Vagina (tissue), 2 donors: ENCODE data around the gene COPS4. TPM values are rescaled to one million over a fixed set of nuclear protein-coding genes. Genes with fewer than 3 reads are reported as not detected.

Source experiments
- DNase-seq, 2 donors: peaks; one replicate each; pipeline ENCODE4 v3.0.0-alpha.2; 2017; ENCODE audit errors: extremely low spot score in 2 of 2
- H3K27ac ChIP-seq: fragments of 200-600 bp; sonication (generic); one replicate; pipeline ENCODE4 v1.5.1; 2019
- H3K27me3 ChIP-seq: fragments of 200-600 bp; sonication (generic); one replicate; pipeline ENCODE4 v1.5.1; 2019
- H3K36me3 ChIP-seq, 2 donors: fragments of 200-600 bp; sonication (generic); one replicate each; pipeline ENCODE4 v1.5.1; 2017 to 2019
- H3K4me1 ChIP-seq: fragments of 200-600 bp; sonication (generic); one replicate; pipeline ENCODE4 v1.5.1; 2019
- H3K4me3 ChIP-seq, 2 donors: fragments of 200-600 bp; sonication (generic); 1 replicate in 1 of 2; 2 replicates in 1 of 2; pipeline ENCODE4 v1.5.1; 2016 to 2019
- H3K9me3 ChIP-seq: fragments of 200-600 bp; sonication (generic); one replicate; pipeline ENCODE4 v1.5.1; 2019
- POLR2A ChIP-seq, 2 donors: fragments of 450-650 bp; IDR thresholded peaks; one replicate each; pipeline ENCODE4 v1.6.1; 2017; ENCODE audit warnings: antibody characterized with exemption in 2 of 2, mild to moderate bottlenecking in 2 of 2, moderate library complexity in 2 of 2
- POLR2AphosphoS5 ChIP-seq, 2 donors: sonication (generic); formaldehyde crosslinking; IDR thresholded peaks; one replicate each; pipeline ENCODE4 v1.9.0; 2017; ENCODE audit warnings: antibody characterized with exemption in 2 of 2, mild to moderate bottlenecking in 2 of 2, low read depth in 1 of 2; ENCODE audit not compliant: insufficient read depth in 1 of 2
- intact Hi-C: fragments of 100-400 bp; cut with DNase I; formaldehyde crosslinking; loops from one replicate; pipeline ENCODE4 v1.15.1; 2023
- total RNA-seq: library from RNA; depleted of rRNA; stranded (reverse); fragments of >200 nt; gene quantifications from one replicate; pipeline ENCODE4 v1.2.3, GENCODE V29; 2016
- TF ChIP-seq, protein P1 (sequence below), 3 experiments: fragments of 450-650 bp in 2 of 3; fragments of 200-600 bp in 1 of 3; sonication (generic) in 1 of 3; IDR thresholded peaks; one replicate each; pipeline ENCODE4 v1.5.1; 2017 to 2019; ENCODE audit warnings: antibody characterized with exemption in 3 of 3, mild to moderate bottlenecking in 2 of 3, moderate library complexity in 2 of 3

COPS4 gene
- total RNA-seq, 1 donor from 2014 or later = 18.7 TPM

GRCh38 chr4:83112231-83112630 lies 77.2 kb downstream of the COPS4 start:
- DNase-seq = no peak
- Histone ChIP-seq H3K4me1 (peaks cover 7% of the 10 kb centered on the region), H3K36me3 (no peaks in the 10 kb centered on the region), H3K9me3 (no peaks in the 10 kb centered on the region), H3K27ac (no peak overlapping the region), H3K27me3 (no peaks in the 10 kb centered on the region), H3K4me3 (no peak overlapping the region)
- TF ChIP-seq POLR2A (IDR thresholded peaks at IDR 0.05) (no peak), POLR2AphosphoS5 (IDR thresholded peaks at IDR 0.05; ENCODE audit: insufficient read depth in 1 of 2, low read depth in 1 of 2) (no peak)
- TF ChIP-seq, protein P1, sequence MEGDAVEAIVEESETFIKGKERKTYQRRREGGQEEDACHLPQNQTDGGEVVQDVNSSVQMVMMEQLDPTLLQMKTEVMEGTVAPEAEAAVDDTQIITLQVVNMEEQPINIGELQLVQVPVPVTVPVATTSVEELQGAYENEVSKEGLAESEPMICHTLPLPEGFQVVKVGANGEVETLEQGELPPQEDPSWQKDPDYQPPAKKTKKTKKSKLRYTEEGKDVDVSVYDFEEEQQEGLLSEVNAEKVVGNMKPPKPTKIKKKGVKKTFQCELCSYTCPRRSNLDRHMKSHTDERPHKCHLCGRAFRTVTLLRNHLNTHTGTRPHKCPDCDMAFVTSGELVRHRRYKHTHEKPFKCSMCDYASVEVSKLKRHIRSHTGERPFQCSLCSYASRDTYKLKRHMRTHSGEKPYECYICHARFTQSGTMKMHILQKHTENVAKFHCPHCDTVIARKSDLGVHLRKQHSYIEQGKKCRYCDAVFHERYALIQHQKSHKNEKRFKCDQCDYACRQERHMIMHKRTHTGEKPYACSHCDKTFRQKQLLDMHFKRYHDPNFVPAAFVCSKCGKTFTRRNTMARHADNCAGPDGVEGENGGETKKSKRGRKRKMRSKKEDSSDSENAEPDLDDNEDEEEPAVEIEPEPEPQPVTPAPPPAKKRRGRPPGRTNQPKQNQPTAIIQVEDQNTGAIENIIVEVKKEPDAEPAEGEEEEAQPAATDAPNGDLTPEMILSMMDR (IDR thresholded peaks at IDR 0.05) = no peak
- intact Hi-C loops = no loop called here

- intact Hi-C loops = no loop called here
- TF ChIP-seq POLR2AphosphoS5 (IDR thresholded peaks at IDR 0.05; ENCODE audit: insufficient read depth in 1 of 2, low read depth in 1 of 2) (no peak), POLR2A (IDR thresholded peaks at IDR 0.05) (no peak)
- TF ChIP-seq, protein P1 (IDR thresholded peaks at IDR 0.05) = no peak
- no peak for DNase-seq
- H3K27ac ChIP-seq = no peak overlapping the region
- no peak overlapping the region for H3K4me3 ChIP-seq
- H3K36me3 ChIP-seq = no peaks in the 10 kb centered on the region
- H3K9me3 ChIP-seq = no peaks in the 10 kb centered on the region
- H3K27me3 ChIP-seq = no peaks in the 10 kb centered on the region
- H3K4me1 ChIP-seq = peaks cover 7% of the 10 kb centered on the region
Measured at GRCh38 chr4:83112678-83113428, 77.9 kb downstream of the COPS4 start.

- no peak for DNase-seq
- no peaks in the 10 kb centered on the region for H3K27me3 ChIP-seq
- no peak overlapping the region for H3K4me3 ChIP-seq
- intact Hi-C loops = no loop called here
- TF ChIP-seq, protein P1 (IDR thresholded peaks at IDR 0.05) = no peak
- TF ChIP-seq POLR2AphosphoS5 (IDR thresholded peaks at IDR 0.05; ENCODE audit: insufficient read depth in 1 of 2, low read depth in 1 of 2) (no peak), POLR2A (IDR thresholded peaks at IDR 0.05) (no peak)
- H3K9me3 ChIP-seq = no peaks in the 10 kb centered on the region
- no peak overlapping the region for H3K27ac ChIP-seq
- no peaks in the 10 kb centered on the region for H3K36me3 ChIP-seq
- H3K4me1 ChIP-seq = peaks cover 7% of the 10 kb centered on the region
Measured at GRCh38 chr4:83113429-83113786, 78.4 kb downstream of the COPS4 start.

GRCh38 chr4:83114576-83114975 lies 79.6 kb downstream of the COPS4 start, which contains the start of gene PLAC8:
Gene PLAC8, minus strand, starts transcription at chr4:83114729. Its CDS starts 6,808 bp downstream, at chr4:83107921.
- H3K9me3 ChIP-seq = no peaks in the 10 kb centered on the region
- intact Hi-C loops = no loop called here
- H3K4me1 ChIP-seq = peaks cover 1% of the 10 kb centered on the region
- no peaks in the 10 kb centered on the region for H3K36me3 ChIP-seq
- no peak within 1 kb of the TSS for H3K4me3 ChIP-seq
- H3K27me3 ChIP-seq = no peaks in the 10 kb centered on the region
- no peak within 1 kb of the TSS for H3K27ac ChIP-seq
- DNase-seq = no peak
- TF ChIP-seq, protein P1 (IDR thresholded peaks at IDR 0.05) = no peak
- TF ChIP-seq POLR2A (IDR thresholded peaks at IDR 0.05) (no peak), POLR2AphosphoS5 (IDR thresholded peaks at IDR 0.05; ENCODE audit: insufficient read depth in 1 of 2, low read depth in 1 of 2) (no peak)

DNA sequence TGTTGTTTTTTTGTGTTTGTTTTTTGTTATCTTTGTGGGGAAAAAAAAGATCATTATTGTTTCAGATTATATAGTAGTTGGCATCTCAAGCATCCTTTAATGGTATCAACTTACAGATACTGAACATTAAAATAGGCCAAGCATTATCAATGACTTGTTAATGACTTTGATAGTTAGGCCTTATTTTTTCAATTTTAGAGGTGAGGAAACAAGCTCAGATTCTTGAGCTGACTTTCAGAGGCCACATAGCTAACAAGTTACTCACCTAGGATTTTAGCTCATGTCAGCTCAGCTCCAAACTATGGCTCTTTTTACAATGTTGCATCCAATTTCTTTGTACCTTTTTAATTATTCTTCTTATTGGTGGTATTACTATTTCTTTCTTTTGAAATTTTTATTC lies 80.0 kb downstream of the COPS4 start:
- intact Hi-C loops = no loop called here
- H3K27ac ChIP-seq = no peak overlapping the region

More for the DNA sequence above, 80.0 kb downstream of the COPS4 start:
- no peak for DNase-seq
- H3K27me3 ChIP-seq = no peaks in the 10 kb centered on the region
- no peaks in the 10 kb centered on the region for H3K36me3 ChIP-seq
- no peaks in the 10 kb centered on the region for H3K4me1 ChIP-seq
- no peaks in the 10 kb centered on the region for H3K9me3 ChIP-seq
- TF ChIP-seq, protein P1 (IDR thresholded peaks at IDR 0.05) = no peak
- no peak for TF ChIP-seq POLR2A (IDR thresholded peaks at IDR 0.05)
- no peak for TF ChIP-seq POLR2AphosphoS5 (IDR thresholded peaks at IDR 0.05; ENCODE audit: insufficient read depth in 1 of 2, low read depth in 1 of 2)
- H3K4me3 ChIP-seq = no peak overlapping the region
